Smooth muscle cell (in vitro differentiated cells): Measurements from ENCODE around the gene HECTD3. TPM values are rescaled to one million over a fixed set of nuclear protein-coding genes. Genes with fewer than 3 reads are reported as not detected.
"Not testable (repeated sequence)": the region's sequence is repeated elsewhere in the genome, so short reads cannot be mapped to it uniquely, and the experiment has no call there.

Source experiments
- DNase-seq: peaks from one replicate; lab custom pipeline; 2025; ENCODE audit not compliant: unreplicated experiment; lab: John Stamatoyannopoulos, UW
- H2AFZ ChIP-seq: fragments of 200-600 bp; sonication (generic); 2 replicates; pipeline ENCODE4 v1.6.0; 2016; ENCODE audit warnings: antibody characterized with exemption, low read depth, mild to moderate bottlenecking
- H3F3A ChIP-seq: fragments of 200-600 bp; sonication (generic); 2 replicates; pipeline ENCODE4 v1.6.0; 2017; ENCODE audit warnings: antibody characterized with exemption, low read depth
- H3K27ac ChIP-seq: fragments of 200-600 bp; sonication (generic); 2 replicates; pipeline ENCODE4 v1.5.1; 2016; ENCODE audit warnings: low read depth, mild to moderate bottlenecking
- H3K27me3 ChIP-seq: fragments of 200-600 bp; sonication (generic); 2 replicates; pipeline ENCODE4 v1.6.1; 2016; ENCODE audit warnings: low read depth, mild to moderate bottlenecking
- H3K36me3 ChIP-seq: fragments of 200-600 bp; sonication (generic); 2 replicates; pipeline ENCODE4 v1.5.1; 2016; ENCODE audit warnings: low read depth
- H3K4me1 ChIP-seq: fragments of 200-600 bp; sonication (generic); 2 replicates; pipeline ENCODE4 v1.5.1; 2016; ENCODE audit warnings: low read depth
- H3K4me2 ChIP-seq: fragments of 200-600 bp; sonication (generic); 2 replicates; pipeline ENCODE4 v1.6.0; 2016; ENCODE audit warnings: mild to moderate bottlenecking
- H3K4me3 ChIP-seq: fragments of 200-600 bp; sonication (generic); 2 replicates; pipeline ENCODE4 v1.5.1; 2016; ENCODE audit warnings: mild to moderate bottlenecking
- H3K79me2 ChIP-seq: fragments of 200-600 bp; sonication (generic); 2 replicates; pipeline ENCODE4 v1.6.0; 2016; ENCODE audit warnings: low read depth, mild to moderate bottlenecking
- H3K9ac ChIP-seq: fragments of 200-600 bp; sonication (generic); 2 replicates; pipeline ENCODE4 v1.6.0; 2016; ENCODE audit warnings: low read depth
- H3K9me3 ChIP-seq: fragments of 200-600 bp; sonication (generic); replicated peaks from 2 replicates; pipeline ENCODE4 v1.5.1; 2016; ENCODE audit warnings: low read depth
- H4K20me1 ChIP-seq: fragments of 200-600 bp; sonication (generic); 2 replicates; pipeline ENCODE4 v1.6.0; 2016; ENCODE audit warnings: low read depth
- CTCF ChIP-seq: fragments of 200-600 bp; sonication (generic); IDR thresholded peaks from 2 replicates; pipeline ENCODE4 v1.5.1; 2017; ENCODE audit warnings: borderline replicate concordance, mild to moderate bottlenecking, antibody characterized with exemption; ENCODE audit not compliant: insufficient read depth, poor library complexity, severe bottlenecking
- WGBS: methylation state at CpG from one replicate; pipeline ENCODE4 v1.1.7; 2016; ENCODE audit warnings: low lambda C conversion rate; 5-methylcytosine and 5-hydroxymethylcytosine counted together
- polyA plus RNA-seq: library from polyadenylated mRNA; unstranded; fragments of >200 nt; fragmentation: Nextera tagmentation; extraction: Ambion mirVana; gene quantifications from 2 replicates; pipeline ENCODE4 v1.2.1, GENCODE V29; 2016
- total RNA-seq: library from RNA; depleted of rRNA; stranded (reverse); fragments of >200 nt; gene quantifications from 2 replicates; pipeline ENCODE4 v1.2.3, GENCODE V29; 2014

The HECTD3 gene
- total and polyA plus RNA-seq, 2 experiments from 2014 or later: 22.7 to 41.7 TPM

- peak overlapping the region; percentile 85 for H2AFZ ChIP-seq
- no peak overlapping the region for H3K27ac ChIP-seq
- H3K27me3 ChIP-seq: no peaks in the 10 kb centered on the region
- H3K79me2 ChIP-seq: peaks cover 22% of the 10 kb centered on the region
- TF ChIP-seq CTCF: no peak
- no peaks in the 10 kb centered on the region for H4K20me1 ChIP-seq
- peak overlapping the region; percentile 30 for H3K9ac ChIP-seq
- 15% methylated on average over 18 of the region's 19 CpGs for WGBS
- H3F3A ChIP-seq: no peaks in the 10 kb centered on the region
- no peaks in the 10 kb centered on the region for H3K4me1 ChIP-seq
- H3K9me3 ChIP-seq: no peaks in the 10 kb centered on the region
- H3K36me3 ChIP-seq: no peaks in the 10 kb centered on the region
- no peak for DNase-seq
- peak overlapping the region; percentile 93 for H3K4me2 ChIP-seq
- peak overlapping the region; percentile 63 for H3K4me3 ChIP-seq
Measured at GRCh38 chr1:44985747-44986359, 25.3 kb downstream of the HECTD3 start.

DNA sequence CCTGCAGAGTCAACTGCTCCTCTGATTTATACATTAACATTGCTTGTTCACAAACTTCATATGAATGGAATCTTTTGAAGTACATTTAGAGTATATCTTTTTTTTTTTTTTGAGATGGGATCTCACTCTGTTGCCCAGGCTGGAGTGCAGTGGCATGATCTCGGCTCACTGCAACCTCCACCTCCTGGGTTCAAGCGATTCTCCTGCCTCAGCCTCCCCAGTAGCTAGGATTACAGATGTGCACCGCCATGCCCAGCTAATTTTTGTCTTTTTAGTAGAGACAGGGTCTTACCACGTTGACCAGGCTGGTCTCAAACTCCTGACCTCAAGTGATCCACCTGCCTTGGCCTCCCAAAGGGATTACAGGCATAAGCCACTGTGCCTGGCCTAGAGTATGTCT lies 33.8 kb downstream of the HECTD3 start:
- not testable (repeated sequence) for H4K20me1 ChIP-seq, H2AFZ ChIP-seq, H3K4me2 ChIP-seq, H3K9me3 ChIP-seq, H3K4me1 ChIP-seq, H3K9ac ChIP-seq, DNase-seq, H3K79me2 ChIP-seq, H3K27me3 ChIP-seq, H3K4me3 ChIP-seq, H3K27ac ChIP-seq, H3F3A ChIP-seq
- WGBS: 98% methylated on average over 4 of the region's 4 CpGs
- H3K36me3 ChIP-seq: peaks cover 24% of the 10 kb centered on the region

DNA sequence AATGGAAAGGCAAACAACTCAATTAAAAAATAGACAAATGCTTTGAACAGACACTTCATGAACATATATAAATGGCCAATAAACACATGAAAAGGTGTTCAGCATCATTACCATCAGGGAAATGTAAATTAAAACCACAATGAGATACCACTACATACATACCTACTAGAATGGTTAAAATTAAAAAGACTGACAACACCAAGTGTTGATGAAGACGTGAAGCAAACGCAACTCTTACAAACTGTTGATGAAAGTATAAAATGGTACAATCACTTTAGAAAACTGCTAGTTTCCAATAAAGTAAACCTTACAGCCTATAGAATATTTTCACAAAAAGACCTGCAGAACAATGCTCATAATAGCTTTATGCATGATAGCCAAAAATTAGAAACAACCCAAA lies 34.9 kb downstream of the HECTD3 start:
- Histone ChIP-seq H3K27ac (no peak overlapping the region), H3K79me2 (no peaks in the 10 kb centered on the region), H3F3A (no peaks in the 10 kb centered on the region), H3K9me3 (no peaks in the 10 kb centered on the region), H3K27me3 (no peaks in the 10 kb centered on the region), H2AFZ (no peak overlapping the region), H3K4me3 (no peak overlapping the region), H4K20me1 (peaks cover 4% of the 10 kb centered on the region), H3K4me2 (no peak overlapping the region), H3K36me3 (peaks cover 24% of the 10 kb centered on the region), H3K4me1 (no peaks in the 10 kb centered on the region), H3K9ac (no peak overlapping the region)
- no peak for DNase-seq
- TF ChIP-seq CTCF: no peak
- WGBS: 97% methylated on average over 2 of the region's 2 CpGs

- Histone ChIP-seq H3K27me3 (no peaks in the 10 kb centered on the region), H3K4me1 (no peaks in the 10 kb centered on the region), H3K79me2 (no peaks in the 10 kb centered on the region), H3K9ac (no peak overlapping the region), H2AFZ (no peak overlapping the region), H3K36me3 (peaks cover 24% of the 10 kb centered on the region), H3K4me2 (no peak overlapping the region), H3K4me3 (no peak overlapping the region), H4K20me1 (peaks cover 4% of the 10 kb centered on the region), H3F3A (no peaks in the 10 kb centered on the region), H3K27ac (no peak overlapping the region), H3K9me3 (no peaks in the 10 kb centered on the region)
- WGBS: 97% methylated on average over 1 of the region's 1 CpG
- DNase-seq: no peak
- TF ChIP-seq CTCF: no peak
Measured at GRCh38 chr1:44973645-44974044, 37.5 kb downstream of the HECTD3 start.
